ENCODE data around the gene KIF2C. TPM values are rescaled to one million over a fixed set of nuclear protein-coding genes. Genes with fewer than 3 reads are reported as not detected.

Gene KIF2C
- total and polyA plus RNA-seq, 4 experiments from 2014 or later = 0.16 to 1.5 (median 1.4) TPM; not detected in 1

GRCh38 chr1:44717653-44718052, 22.0 kb upstream of the KIF2C start:
- intact Hi-C loops (cut with micrococcal nuclease) = loop anchor here (5.0 kb wide), 2 partner anchors 295 to 585 kb away; partner anchors contain the start of genes HECTD3 and UROD
- Histone ChIP-seq H3K9me3 (ENCODE audit: control insufficient read depth in 1 of 2, low read length in 2 of 2) (no peaks in the 10 kb centered on the region), H3K4me1 (ENCODE audit: insufficient read depth, low read length) (peaks cover 50% of the 10 kb centered on the region), H3K4me3 (ENCODE audit: low read length in 2 of 2) (no peak overlapping the region), H3K27ac (ENCODE audit: low read depth, low read length) (no peak overlapping the region), H3K27me3 (ENCODE audit: insufficient read depth, low read length) (no peaks in the 10 kb centered on the region), H3K36me3 (ENCODE audit: insufficient read depth, low read length) (no peaks in the 10 kb centered on the region)
- Mint-ChIP-seq H3K9me3 (no peaks in the 10 kb centered on the region), H3K27ac (peak overlapping the region in 2 of 7 donors; percentile 14 to 80), H3K4me1 (peaks cover 45 to 69% (median 59%) of the 10 kb centered on the region in 4 donors), H3K27me3 (no peaks in the 10 kb centered on the region), H3K36me3 (no peaks in the 10 kb centered on the region), H3K4me3 (peak overlapping the region in 1 of 8 donors; percentile 32)
- DNase-seq = no peak
- POLR2A ChIA-PET (ENCODE audit: partially characterized antibody) = interaction anchor here (0.8 to 8.6 kb wide), 3 partner anchors 9 to 58 kb away, joined by 3 to 182 read pairs (median 15); partner anchors contain the start of genes RNU5D-1 and RPS8
- CTCF ChIA-PET (ENCODE audit: partially characterized antibody) = interaction anchor here (1.1 to 12.0 kb wide), 6 partner anchors 9 to 118 kb away, joined by 3 to 175 read pairs (median 4); partner anchors contain the start of gene RNU5D-1

- no peaks in the 10 kb centered on the region for H3K27me3 ChIP-seq (ENCODE audit: insufficient read depth, low read length)
- Mint-ChIP-seq H3K27ac (peak overlapping the region in 1 of 7 donors; percentile 14), H3K4me1 (peaks cover 46 to 73% (median 62%) of the 10 kb centered on the region in 4 donors), H3K27me3 (no peaks in the 10 kb centered on the region), H3K9me3 (no peaks in the 10 kb centered on the region), H3K36me3 (no peaks in the 10 kb centered on the region), H3K4me3 (peak overlapping the region in 1 of 8 donors; percentile 32)
- no peaks in the 10 kb centered on the region for H3K36me3 ChIP-seq (ENCODE audit: insufficient read depth, low read length)
- H3K9me3 ChIP-seq (ENCODE audit: control insufficient read depth in 1 of 2, low read length in 2 of 2) = no peaks in the 10 kb centered on the region
- intact Hi-C loops (cut with micrococcal nuclease) = loop anchor here (5.0 kb wide), 2 partner anchors 294 to 584 kb away; partner anchors contain the start of genes HECTD3 and UROD
- ChIA-PET POLR2A (ENCODE audit: partially characterized antibody) (interaction anchor here (0.8 to 8.6 kb wide), 3 partner anchors 9 to 57 kb away, joined by 3 to 182 read pairs (median 15); partner anchors contain the start of genes RNU5D-1 and RPS8), CTCF (ENCODE audit: partially characterized antibody) (interaction anchor here (0.7 to 12.0 kb wide), 5 partner anchors 9 to 57 kb away, joined by 3 to 175 read pairs (median 6); partner anchors contain the start of gene RNU5D-1)
- DNase-seq = no peak
- H3K4me1 ChIP-seq (ENCODE audit: insufficient read depth, low read length) = peaks cover 54% of the 10 kb centered on the region
- no peak overlapping the region for H3K27ac ChIP-seq (ENCODE audit: low read depth, low read length)
- no peak overlapping the region for H3K4me3 ChIP-seq (ENCODE audit: low read length in 2 of 2)
Observed at GRCh38 chr1:44718091-44718490, 21.5 kb upstream of the KIF2C start.

DNA sequence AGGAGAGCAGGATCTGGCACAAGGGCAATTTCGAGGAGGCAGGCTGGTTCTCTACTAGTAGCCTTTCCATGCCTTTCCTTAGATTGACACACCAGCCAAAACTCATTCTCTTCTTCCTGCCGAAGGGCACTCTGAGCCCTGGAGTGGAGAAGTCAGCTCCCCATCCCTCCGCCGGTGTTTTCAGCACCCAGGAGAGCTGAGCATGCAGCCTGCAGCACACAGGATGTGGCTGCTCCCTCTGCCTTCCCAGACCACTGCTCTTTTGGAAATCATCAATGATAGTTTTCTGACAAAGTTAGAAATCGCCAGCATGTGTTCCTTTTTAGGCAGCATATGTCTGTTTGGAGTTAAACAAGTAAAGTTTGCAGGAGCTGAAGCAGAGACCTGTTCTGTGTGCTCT, 20.3 kb upstream of the KIF2C start:
- no peaks in the 10 kb centered on the region for H3K9me3 ChIP-seq (ENCODE audit: control insufficient read depth in 1 of 2, low read length in 2 of 2)
- Mint-ChIP-seq H3K4me1 (peaks cover 55 to 83% (median 71%) of the 10 kb centered on the region in 4 donors), H3K36me3 (no peaks in the 10 kb centered on the region), H3K4me3 (peak overlapping the region in 2 of 8 donors; percentile 10 to 35), H3K27ac (peak overlapping the region in 3 of 7 donors; percentile 62 to 79 (median 75)), H3K9me3 (no peaks in the 10 kb centered on the region), H3K27me3 (no peaks in the 10 kb centered on the region)
- POLR2A ChIA-PET (ENCODE audit: partially characterized antibody) = interaction anchor here (0.7 to 8.6 kb wide), 6 partner anchors 11 to 781 kb away, joined by 3 to 182 read pairs (median 10); partner anchors contain the start of genes BTBD19, MMACHC, RNU5D-1 and RPS8
- no peak for DNase-seq
- H3K4me1 ChIP-seq (ENCODE audit: insufficient read depth, low read length) = peaks cover 65% of the 10 kb centered on the region
- intact Hi-C loops (cut with micrococcal nuclease) = loop anchor here (5.0 kb wide), 2 partner anchors 293 to 583 kb away; partner anchors contain the start of genes HECTD3 and UROD
- CTCF ChIA-PET (ENCODE audit: partially characterized antibody) = interaction anchor here (12.0 kb wide), 1 partner anchor 12 kb away, joined by 175 read pairs; the partner anchor contains the start of gene RNU5D-1
- H3K4me3 ChIP-seq (ENCODE audit: low read length in 2 of 2) = no peak overlapping the region
- no peaks in the 10 kb centered on the region for H3K27me3 ChIP-seq (ENCODE audit: insufficient read depth, low read length)
- H3K36me3 ChIP-seq (ENCODE audit: insufficient read depth, low read length) = no peaks in the 10 kb centered on the region
- H3K27ac ChIP-seq (ENCODE audit: low read depth, low read length) = no peak overlapping the region

GRCh38 chr1:44720281-44720680, 19.4 kb upstream of the KIF2C start:
- Histone ChIP-seq H3K9me3 (ENCODE audit: control insufficient read depth in 1 of 2, low read length in 2 of 2) (no peaks in the 10 kb centered on the region), H3K4me1 (ENCODE audit: insufficient read depth, low read length) (peaks cover 65% of the 10 kb centered on the region), H3K36me3 (ENCODE audit: insufficient read depth, low read length) (no peaks in the 10 kb centered on the region), H3K27ac (ENCODE audit: low read depth, low read length) (no peak overlapping the region), H3K4me3 (ENCODE audit: low read length in 2 of 2) (no peak overlapping the region), H3K27me3 (ENCODE audit: insufficient read depth, low read length) (no peaks in the 10 kb centered on the region)
- H3K36me3 Mint-ChIP-seq = peaks cover 0 to 1% of the 10 kb centered on the region in 2 donors
- peak overlapping the region; percentile 26 to 96 (median 93) for H3K27ac Mint-ChIP-seq
- intact Hi-C loops (cut with micrococcal nuclease) = no loop called here
- H3K27me3 Mint-ChIP-seq = no peaks in the 10 kb centered on the region
- no peaks in the 10 kb centered on the region for H3K9me3 Mint-ChIP-seq
- peak overlapping the region in 7 of 8 donors; percentile 3 to 87 (median 59) for H3K4me3 Mint-ChIP-seq
- ChIA-PET POLR2A (ENCODE audit: partially characterized antibody) (interaction anchor here (1.7 to 8.6 kb wide), 8 partner anchors 11 to 292 kb away, joined by 4 to 182 read pairs (median 40); partner anchors contain the start of genes BTBD19, DYNLT4, HECTD3 and KIF2C), CTCF (ENCODE audit: partially characterized antibody) (interaction anchor here (1.1 to 12.0 kb wide), 2 partner anchors 11 to 56 kb away, joined by 3 to 175 read pairs; partner anchors contain the start of gene RNU5D-1)
- peaks cover 55 to 83% (median 70%) of the 10 kb centered on the region in 4 donors for H3K4me1 Mint-ChIP-seq
- no peak for DNase-seq

- DNase-seq = peak; percentile 77 to 85 (median 79)
- intact Hi-C loops (cut with micrococcal nuclease) = loop anchor here (1.0 kb wide), 1 partner anchor 10 kb away; the partner anchor contains the start of gene RNU5D-1
- H3K36me3 ChIP-seq (ENCODE audit: insufficient read depth, low read length) = no peaks in the 10 kb centered on the region
- Mint-ChIP-seq H3K9me3 (no peaks in the 10 kb centered on the region), H3K4me3 (peak overlapping the region; percentile 57 to 87 (median 80)), H3K27ac (peak overlapping the region; percentile 89 to 97 (median 94)), H3K4me1 (peaks cover 50 to 74% (median 62%) of the 10 kb centered on the region in 4 donors), H3K27me3 (no peaks in the 10 kb centered on the region), H3K36me3 (peaks cover 0 to 2% of the 10 kb centered on the region in 2 donors)
- no peaks in the 10 kb centered on the region for H3K9me3 ChIP-seq (ENCODE audit: control insufficient read depth in 1 of 2, low read length in 2 of 2)
- POLR2A ChIA-PET (ENCODE audit: partially characterized antibody) = interaction anchor here (0.5 to 8.6 kb wide), 41 partner anchors 9 to 965 kb away, joined by 3 to 182 read pairs (median 6); partner anchors contain the start of genes ARMH1, BTBD19, CCDC163 and DMAP1
- no peaks in the 10 kb centered on the region for H3K27me3 ChIP-seq (ENCODE audit: insufficient read depth, low read length)
- H3K4me1 ChIP-seq (ENCODE audit: insufficient read depth, low read length) = peaks cover 58% of the 10 kb centered on the region
- H3K27ac ChIP-seq (ENCODE audit: low read depth, low read length) = peak overlapping the region; percentile 51
- no peak overlapping the region for H3K4me3 ChIP-seq (ENCODE audit: low read length in 2 of 2)
- CTCF ChIA-PET (ENCODE audit: partially characterized antibody) = interaction anchor here (0.6 to 12.0 kb wide), 10 partner anchors 9 to 771 kb away, joined by 3 to 175 read pairs (median 5); partner anchors contain the start of genes BEST4, BTBD19 and RNU5D-1
Observed at GRCh38 chr1:44721485-44722361, 17.9 kb upstream of the KIF2C start.

GRCh38 chr1:44723064-44723463, 16.6 kb upstream of the KIF2C start:
- Mint-ChIP-seq H3K27me3 (no peaks in the 10 kb centered on the region), H3K27ac (peak overlapping the region; percentile 87 to 97 (median 94)), H3K9me3 (no peaks in the 10 kb centered on the region), H3K4me1 (peaks cover 46 to 71% (median 55%) of the 10 kb centered on the region in 4 donors), H3K4me3 (peak overlapping the region; percentile 76 to 92 (median 84)), H3K36me3 (peaks cover 0 to 2% of the 10 kb centered on the region in 2 donors)
- Histone ChIP-seq H3K27me3 (ENCODE audit: insufficient read depth, low read length) (no peaks in the 10 kb centered on the region), H3K4me3 (ENCODE audit: low read length in 2 of 2) (peak overlapping the region in 1 of 2 donors; percentile 45), H3K4me1 (ENCODE audit: insufficient read depth, low read length) (peaks cover 58% of the 10 kb centered on the region), H3K36me3 (ENCODE audit: insufficient read depth, low read length) (no peaks in the 10 kb centered on the region), H3K27ac (ENCODE audit: low read depth, low read length) (peak overlapping the region; percentile 50), H3K9me3 (ENCODE audit: control insufficient read depth in 1 of 2, low read length in 2 of 2) (no peaks in the 10 kb centered on the region)
- CTCF ChIA-PET (ENCODE audit: partially characterized antibody) = interaction anchor here (0.6 to 1.4 kb wide), 4 partner anchors 8 to 96 kb away, joined by 3 to 6 read pairs (median 4); partner anchors contain the start of gene RNU5D-1
- intact Hi-C loops (cut with micrococcal nuclease) = no loop called here
- POLR2A ChIA-PET (ENCODE audit: partially characterized antibody) = interaction anchor here (1.0 to 8.6 kb wide), 14 partner anchors 8 to 963 kb away, joined by 3 to 182 read pairs (median 20); partner anchors contain the start of genes BTBD19, DYNLT4, GPBP1L1 and HECTD3
- DNase-seq = no peak
